Suprapubic skin (tissue), 4 donors: Measurements from ENCODE around the gene SMIM32. TPM values are rescaled to one million over a fixed set of nuclear protein-coding genes. Genes with fewer than 3 reads are reported as not detected.

Source experiments
- DNase-seq, 2 donors: peaks; one replicate each; pipeline ENCODE4 v3.0.0-alpha.2; 2019; ENCODE audit warnings: low spot score in 2 of 2
- H3K27ac ChIP-seq: fragments of 200-600 bp; sonication (generic); one replicate; pipeline ENCODE4 v1.5.1; 2019
- H3K27me3 ChIP-seq: fragments of 200-600 bp; sonication (generic); one replicate; pipeline ENCODE4 v1.5.1; 2019
- H3K36me3 ChIP-seq: fragments of 200-600 bp; sonication (generic); one replicate; pipeline ENCODE4 v1.5.1; 2019
- H3K4me1 ChIP-seq: fragments of 200-600 bp; sonication (generic); one replicate; pipeline ENCODE4 v1.5.1; 2019
- H3K4me3 ChIP-seq: fragments of 200-600 bp; sonication (generic); one replicate; pipeline ENCODE4 v1.5.1; 2019; ENCODE audit warnings: mild to moderate bottlenecking
- H3K9me3 ChIP-seq: fragments of 200-600 bp; sonication (generic); one replicate; pipeline ENCODE4 v1.5.1; 2019
- CTCF ChIP-seq, 2 donors: fragments of 200-600 bp in 1 of 2; fragments of 450-650 bp in 1 of 2; sonication (generic) in 1 of 2; IDR thresholded peaks; one replicate each; pipeline ENCODE4 v1.5.1; 2016 to 2019; ENCODE audit warnings: antibody characterized with exemption in 2 of 2, mild to moderate bottlenecking in 1 of 2, moderate library complexity in 1 of 2
- EP300 ChIP-seq: sonication (generic); formaldehyde crosslinking; IDR thresholded peaks from one replicate; pipeline ENCODE4 v1.6.1; 2017; ENCODE audit warnings: antibody characterized with exemption
- POLR2A ChIP-seq, 2 donors: fragments of 450-650 bp; IDR thresholded peaks; one replicate each; pipeline ENCODE4 v1.6.1; 2017; ENCODE audit warnings: antibody characterized with exemption in 2 of 2, mild to moderate bottlenecking in 2 of 2, moderate library complexity in 2 of 2
- POLR2AphosphoS5 ChIP-seq, 3 donors: sonication (generic); formaldehyde crosslinking; IDR thresholded peaks; one replicate each; pipeline ENCODE4 v1.6.1; 2017; ENCODE audit warnings: antibody characterized with exemption in 3 of 3
- WGBS: methylation state at CpG from one replicate; pipeline ENCODE4 v1.1.5; 2018; 5-methylcytosine and 5-hydroxymethylcytosine counted together
- total RNA-seq, 4 donors: library from RNA; depleted of rRNA; stranded (reverse); fragments of >200 nt; gene quantifications; one replicate each; pipeline ENCODE4 v1.1.0, GENCODE V29; 2016

SMIM32 gene
- total RNA-seq, 4 donors from 2014 or later, result not detected

GRCh38 chr5:136207631-136208030, 14.7 kb upstream of the SMIM32 start:
- H3K27me3 ChIP-seq, result peaks cover 14% of the 10 kb centered on the region
- no peak for DNase-seq
- WGBS, result 91% methylated on average over 7 of the region's 7 CpGs

DNA sequence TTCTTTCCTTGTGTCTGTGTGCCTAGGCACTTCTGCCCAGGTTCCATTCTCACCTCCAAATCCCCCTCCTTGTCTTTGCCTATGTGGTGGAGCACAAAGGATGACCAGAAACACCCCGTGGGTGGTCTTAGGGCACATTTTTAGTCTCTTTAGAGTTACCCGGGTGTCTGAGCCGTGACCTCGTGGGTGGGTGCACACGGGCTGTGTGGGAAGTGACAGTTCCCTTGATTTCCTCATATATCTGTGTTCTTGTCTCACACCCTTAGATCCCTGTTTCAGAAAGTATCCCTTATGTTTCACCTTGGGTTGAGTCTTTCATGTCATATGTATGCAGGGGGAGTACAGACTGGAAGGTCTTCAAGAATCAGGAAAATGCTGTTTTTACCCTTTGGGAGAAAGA, 13.4 kb upstream of the SMIM32 start:
- H3K4me3 ChIP-seq, result no peak overlapping the region
- H3K4me1 ChIP-seq, result no peaks in the 10 kb centered on the region
- no peak for DNase-seq
- no peak overlapping the region for H3K27ac ChIP-seq
- 83% methylated on average over 5 of the region's 5 CpGs for WGBS
- no peaks in the 10 kb centered on the region for H3K9me3 ChIP-seq
- H3K27me3 ChIP-seq, result peaks cover 4% of the 10 kb centered on the region
- TF ChIP-seq POLR2AphosphoS5 (IDR thresholded peaks at IDR 0.05) (no peak), EP300 (no peak), POLR2A (IDR thresholded peaks at IDR 0.05) (no peak), CTCF (IDR thresholded peaks at IDR 0.05) (no peak)
- H3K36me3 ChIP-seq, result no peaks in the 10 kb centered on the region

More at GRCh38 chr5:136207631-136208030, 14.7 kb upstream of the SMIM32 start:
- no peak overlapping the region for H3K4me3 ChIP-seq
- no peaks in the 10 kb centered on the region for H3K36me3 ChIP-seq
- no peak for TF ChIP-seq POLR2A (IDR thresholded peaks at IDR 0.05)
- TF ChIP-seq EP300, result no peak
- no peak for TF ChIP-seq CTCF (IDR thresholded peaks at IDR 0.05)
- TF ChIP-seq POLR2AphosphoS5 (IDR thresholded peaks at IDR 0.05), result no peak
- no peaks in the 10 kb centered on the region for H3K9me3 ChIP-seq
- H3K4me1 ChIP-seq, result no peaks in the 10 kb centered on the region
- no peak overlapping the region for H3K27ac ChIP-seq

DNA sequence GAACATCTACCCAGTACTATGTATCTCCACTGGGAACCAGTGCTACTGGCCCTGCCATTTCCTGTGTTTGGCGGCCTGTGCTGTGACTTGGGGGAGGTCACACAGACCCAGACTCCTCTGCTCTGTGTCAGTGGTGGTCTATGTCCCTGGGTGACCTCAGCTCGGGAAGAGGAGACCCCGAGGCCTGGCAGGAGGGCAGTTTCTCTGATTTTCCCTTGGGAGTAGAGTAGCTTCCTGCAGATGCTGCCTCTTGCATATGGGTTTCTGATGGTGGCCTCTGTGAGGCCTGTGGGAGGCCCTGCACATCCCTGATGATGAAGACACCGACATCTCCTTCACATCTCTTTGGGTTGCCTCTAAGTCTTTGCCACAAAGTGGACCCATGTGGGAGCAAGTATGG, 13.0 kb upstream of the SMIM32 start:
- peaks cover 5% of the 10 kb centered on the region for H3K27me3 ChIP-seq
- no peak overlapping the region for H3K27ac ChIP-seq
- H3K4me3 ChIP-seq, result no peak overlapping the region
- no peaks in the 10 kb centered on the region for H3K4me1 ChIP-seq
- DNase-seq, result no peak
- H3K36me3 ChIP-seq, result no peaks in the 10 kb centered on the region
- 66% methylated on average over 3 of the region's 4 CpGs for WGBS
- TF ChIP-seq POLR2A (IDR thresholded peaks at IDR 0.05) (no peak), EP300 (no peak), CTCF (IDR thresholded peaks at IDR 0.05) (no peak), POLR2AphosphoS5 (IDR thresholded peaks at IDR 0.05) (no peak)
- no peaks in the 10 kb centered on the region for H3K9me3 ChIP-seq

DNA sequence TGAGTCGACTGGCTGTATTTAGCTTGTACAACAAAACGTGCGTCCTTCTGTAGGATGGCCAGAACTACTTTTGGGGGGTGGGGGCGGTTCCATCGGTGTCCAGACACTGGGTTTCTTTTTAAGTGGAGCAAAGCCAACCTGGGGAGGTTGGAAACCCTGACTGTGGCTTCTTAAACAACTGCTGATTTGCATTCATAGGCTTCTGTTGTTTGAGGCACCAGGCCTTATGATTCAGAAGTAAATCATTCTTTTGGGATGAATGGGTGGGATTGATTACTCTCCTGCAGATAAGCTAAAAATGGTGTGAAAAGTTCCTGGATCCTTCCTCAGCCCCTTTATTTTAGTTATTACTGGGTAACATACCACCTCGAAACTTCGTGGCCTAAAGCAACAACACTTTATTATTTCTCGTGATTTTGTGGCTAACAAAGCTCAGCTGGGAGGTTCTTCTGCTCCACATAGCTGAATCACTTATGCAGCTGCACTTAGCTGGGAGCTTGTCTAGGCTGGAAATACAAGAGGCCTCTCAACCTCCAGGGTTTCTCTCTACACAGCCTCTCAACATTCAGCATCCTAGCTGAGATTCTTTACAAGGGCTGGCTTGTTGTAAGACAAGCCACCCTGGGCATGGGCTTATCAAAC, 12.2 kb upstream of the SMIM32 start:
- Histone ChIP-seq H3K27ac (no peak overlapping the region), H3K4me3 (no peak overlapping the region), H3K4me1 (no peaks in the 10 kb centered on the region), H3K27me3 (peaks cover 7% of the 10 kb centered on the region), H3K36me3 (no peaks in the 10 kb centered on the region), H3K9me3 (no peaks in the 10 kb centered on the region)
- no peak for TF ChIP-seq CTCF (IDR thresholded peaks at IDR 0.05)
- TF ChIP-seq EP300, result no peak
- TF ChIP-seq POLR2A (IDR thresholded peaks at IDR 0.05), result no peak
- WGBS, result 94% methylated on average over 8 of the region's 8 CpGs
- DNase-seq, result no peak

DNA sequence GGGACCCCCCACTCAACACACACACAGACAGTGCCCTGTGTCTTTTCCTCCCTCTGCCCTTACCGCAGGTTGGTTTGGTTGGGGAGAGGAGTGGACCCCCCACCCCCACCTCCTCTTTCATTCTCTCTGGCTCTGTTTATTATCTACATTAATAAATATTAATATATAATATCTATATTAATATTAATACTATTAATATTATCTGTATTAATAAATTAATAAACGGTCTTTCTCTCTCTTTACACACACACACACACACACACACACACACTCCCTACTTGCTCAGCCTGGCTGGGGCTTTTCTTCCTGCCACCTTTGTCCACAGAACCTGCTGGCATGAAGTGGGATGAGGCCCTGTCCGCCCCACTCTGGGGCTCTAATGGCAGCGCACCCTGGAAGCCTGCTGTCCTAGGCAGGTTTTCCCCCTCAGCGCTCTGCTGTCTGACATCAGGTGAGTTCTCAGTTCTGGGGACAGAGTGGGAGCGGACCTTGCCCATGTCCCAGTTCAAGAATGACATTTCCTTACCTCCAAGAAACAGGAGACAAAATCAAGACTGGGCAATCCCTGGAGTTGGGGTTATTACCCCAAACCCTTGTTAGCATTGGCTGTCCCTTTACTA, 10.5 kb upstream of the SMIM32 start:
- Histone ChIP-seq H3K36me3 (no peaks in the 10 kb centered on the region), H3K4me1 (no peaks in the 10 kb centered on the region), H3K27ac (no peak overlapping the region), H3K4me3 (no peak overlapping the region), H3K9me3 (no peaks in the 10 kb centered on the region), H3K27me3 (peaks cover 6% of the 10 kb centered on the region)
- DNase-seq, result no peak
- 92% methylated on average over 6 of the region's 6 CpGs for WGBS
- TF ChIP-seq EP300, result no peak
- TF ChIP-seq CTCF (IDR thresholded peaks at IDR 0.05), result no peak
- TF ChIP-seq POLR2AphosphoS5 (IDR thresholded peaks at IDR 0.05), result no peak
- TF ChIP-seq POLR2A (IDR thresholded peaks at IDR 0.05), result no peak
